Calu3 (cell line): Measurements from ENCODE around the gene NWD2. TPM values are rescaled to one million over a fixed set of nuclear protein-coding genes. Genes with fewer than 3 reads are reported as not detected.

ENCODE experiments used
- BruUV-seq: library from RNA; stranded (reverse); fragments of 400-500 nt; replicated peaks from 2 replicates; lab custom pipeline; 2021; lab: Mats Ljungman, UMichigan
- CTCF ChIA-PET: fragments of 300-600 bp; sonication (Branson Sonifier 250); formaldehyde crosslinking; loops from one replicate; lab custom pipeline; 2022; ENCODE audit warnings: antibody characterized with exemption; lab: Charles Lee
- DNase-seq: peaks from one replicate; pipeline ENCODE4 v3.0.0; 2022
- H3K27ac Mint-ChIP-seq: one replicate; pipeline ENCODE4 v1.8.0; 2022; ENCODE audit warnings: mixed read lengths; ENCODE audit not compliant: unreplicated experiment
- H3K27me3 Mint-ChIP-seq: one replicate; pipeline ENCODE4 v1.8.0; 2022; ENCODE audit warnings: mixed read lengths; ENCODE audit not compliant: unreplicated experiment
- H3K36me3 Mint-ChIP-seq: one replicate; pipeline ENCODE4 v1.8.0; 2022; ENCODE audit warnings: mild to moderate bottlenecking, moderate library complexity, mixed read lengths; ENCODE audit not compliant: insufficient read depth, unreplicated experiment
- H3K4me1 Mint-ChIP-seq: one replicate; pipeline ENCODE4 v1.8.0; 2022; ENCODE audit warnings: mild to moderate bottlenecking, low read depth, mixed read lengths; ENCODE audit not compliant: unreplicated experiment
- H3K4me3 Mint-ChIP-seq: one replicate; pipeline ENCODE4 v1.8.0; 2022; ENCODE audit warnings: mild to moderate bottlenecking, low read depth, moderate library complexity, mixed read lengths; ENCODE audit not compliant: unreplicated experiment
- H3K9me3 Mint-ChIP-seq: one replicate; pipeline ENCODE4 v1.8.0; 2022; ENCODE audit warnings: low read depth, mixed read lengths; ENCODE audit not compliant: unreplicated experiment
- intact Hi-C: fragments of 100-400 bp; cut with micrococcal nuclease; formaldehyde crosslinking; loops from one replicate; pipeline ENCODE4 v1.10.0; 2022; ENCODE audit not compliant: unreplicated experiment
- total RNA-seq: library from RNA; stranded (reverse); gene quantifications from 2 replicates; pipeline ENCODE4 v1.2.3, GENCODE V29; 2022
- TF ChIP-seq, protein P1 (sequence below): fragments of 200-600 bp; IDR thresholded peaks from one replicate; pipeline ENCODE4 v1.8.0; 2022; ENCODE audit warnings: antibody characterized with exemption; ENCODE audit not compliant: unreplicated experiment

NWD2 gene
- total RNA-seq, 1 experiment from 2014 or later = 1.4 TPM

- TF ChIP-seq, protein P1, sequence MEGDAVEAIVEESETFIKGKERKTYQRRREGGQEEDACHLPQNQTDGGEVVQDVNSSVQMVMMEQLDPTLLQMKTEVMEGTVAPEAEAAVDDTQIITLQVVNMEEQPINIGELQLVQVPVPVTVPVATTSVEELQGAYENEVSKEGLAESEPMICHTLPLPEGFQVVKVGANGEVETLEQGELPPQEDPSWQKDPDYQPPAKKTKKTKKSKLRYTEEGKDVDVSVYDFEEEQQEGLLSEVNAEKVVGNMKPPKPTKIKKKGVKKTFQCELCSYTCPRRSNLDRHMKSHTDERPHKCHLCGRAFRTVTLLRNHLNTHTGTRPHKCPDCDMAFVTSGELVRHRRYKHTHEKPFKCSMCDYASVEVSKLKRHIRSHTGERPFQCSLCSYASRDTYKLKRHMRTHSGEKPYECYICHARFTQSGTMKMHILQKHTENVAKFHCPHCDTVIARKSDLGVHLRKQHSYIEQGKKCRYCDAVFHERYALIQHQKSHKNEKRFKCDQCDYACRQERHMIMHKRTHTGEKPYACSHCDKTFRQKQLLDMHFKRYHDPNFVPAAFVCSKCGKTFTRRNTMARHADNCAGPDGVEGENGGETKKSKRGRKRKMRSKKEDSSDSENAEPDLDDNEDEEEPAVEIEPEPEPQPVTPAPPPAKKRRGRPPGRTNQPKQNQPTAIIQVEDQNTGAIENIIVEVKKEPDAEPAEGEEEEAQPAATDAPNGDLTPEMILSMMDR = no peak
- CTCF ChIA-PET = no interaction called here
These were observed 121.3 kb downstream of the NWD2 start for GRCh38 chr4:37365888-37366287.

DNA sequence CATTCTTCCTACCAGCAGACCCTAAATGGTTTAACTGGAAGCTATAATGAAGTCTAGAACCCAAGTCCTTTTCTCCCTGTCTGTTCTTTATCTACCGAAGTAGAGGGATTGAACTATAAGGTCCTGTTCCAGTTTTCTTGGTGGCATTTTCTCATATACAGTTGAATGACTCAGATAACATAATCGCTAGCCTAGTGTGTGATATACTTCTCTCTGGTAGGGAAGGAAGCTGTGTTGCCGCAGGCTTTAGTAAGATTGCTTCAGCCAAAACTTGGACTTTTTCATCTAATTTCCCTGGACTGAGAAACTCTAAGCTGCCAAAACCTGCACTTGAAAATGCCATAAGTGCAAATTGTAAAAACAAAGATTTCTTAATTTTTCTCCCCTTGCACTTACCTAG is 123.4 kb downstream of the NWD2 start:
- no peak for DNase-seq
- Mint-ChIP-seq H3K4me1 (no peaks in the 10 kb centered on the region), H3K9me3 (no peaks in the 10 kb centered on the region), H3K36me3 (no peaks in the 10 kb centered on the region), H3K27ac (no peak overlapping the region), H3K27me3 (no peaks in the 10 kb centered on the region), H3K4me3 (no peak overlapping the region)
- TF ChIP-seq, protein P1 = no peak
- intact Hi-C loops = no loop called here
- CTCF ChIA-PET = no interaction called here
- BruUV-seq = no TSS peak

More at GRCh38 chr4:37365888-37366287, 121.3 kb downstream of the NWD2 start:
- Mint-ChIP-seq H3K4me1 (no peaks in the 10 kb centered on the region), H3K27me3 (no peaks in the 10 kb centered on the region), H3K36me3 (no peaks in the 10 kb centered on the region), H3K27ac (no peak overlapping the region), H3K4me3 (no peak overlapping the region), H3K9me3 (no peaks in the 10 kb centered on the region)
- DNase-seq = no peak
- intact Hi-C loops = no loop called here
- no TSS peak for BruUV-seq

GRCh38 chr4:37370052-37370451 is 125.5 kb downstream of the NWD2 start:
- intact Hi-C loops = no loop called here
- H3K4me3 Mint-ChIP-seq = no peak overlapping the region
- no peak overlapping the region for H3K27ac Mint-ChIP-seq
- no peaks in the 10 kb centered on the region for H3K27me3 Mint-ChIP-seq
- no peaks in the 10 kb centered on the region for H3K4me1 Mint-ChIP-seq
- no TSS peak for BruUV-seq
- H3K9me3 Mint-ChIP-seq = no peaks in the 10 kb centered on the region
- TF ChIP-seq, protein P1 = no peak
- CTCF ChIA-PET = no interaction called here
- no peak for DNase-seq
- H3K36me3 Mint-ChIP-seq = no peaks in the 10 kb centered on the region

GRCh38 chr4:37381040-37381668 is 136.6 kb downstream of the NWD2 start:
- no peaks in the 10 kb centered on the region for H3K36me3 Mint-ChIP-seq
- DNase-seq = no peak
- CTCF ChIA-PET = interaction anchor here (1.3 kb wide), 1 partner anchor 138 kb away, joined by 5 read pairs; no protein-coding TSS in a partner anchor
- intact Hi-C loops = no loop called here
- no peaks in the 10 kb centered on the region for H3K9me3 Mint-ChIP-seq
- H3K27ac Mint-ChIP-seq = no peak overlapping the region
- peaks cover 10% of the 10 kb centered on the region for H3K4me1 Mint-ChIP-seq
- H3K4me3 Mint-ChIP-seq = no peak overlapping the region
- BruUV-seq = no TSS peak
- no peaks in the 10 kb centered on the region for H3K27me3 Mint-ChIP-seq
- TF ChIP-seq, protein P1 = no peak
